Measurements from ENCODE around the gene HIVEP3.

Gene HIVEP3

GRCh38 chr1:41780322-41780721 lies 138.4 kb downstream of the HIVEP3 start:
- no peak overlapping the region for H3K4me2 ChIP-seq (ENCODE audit: low read length)
- no peak overlapping the region for H3K4ac ChIP-seq (ENCODE audit: low read depth, low read length)
- no peak overlapping the region for H2BK5ac ChIP-seq (ENCODE audit: low read length)
- no peaks in the 10 kb centered on the region for H3K79me2 ChIP-seq (ENCODE audit: control insufficient read depth, insufficient read depth, low read length)
- H2AK5ac ChIP-seq (ENCODE audit: low read length) = no peak overlapping the region
- no peak overlapping the region for H3K18ac ChIP-seq (ENCODE audit: low read length)
- H3K23ac ChIP-seq (ENCODE audit: low read length) = no peak overlapping the region
- H4K5ac ChIP-seq (ENCODE audit: low read length) = no peak overlapping the region
- H2BK120ac ChIP-seq (ENCODE audit: low read depth, low read length) = no peak overlapping the region
- no peak for DNase-seq
- H3K27me3 ChIP-seq (ENCODE audit: insufficient read depth, low read length, poor library complexity) = no peaks in the 10 kb centered on the region
- no peak overlapping the region for H3K27ac ChIP-seq (ENCODE audit: low read depth, low read length)
- H3K79me1 ChIP-seq (ENCODE audit: low read length) = no peaks in the 10 kb centered on the region
- H3K9ac ChIP-seq (ENCODE audit: low read length) = no peak overlapping the region
- H3K4me3 ChIP-seq (ENCODE audit: low read length) = no peak overlapping the region
- no peak overlapping the region for H2BK15ac ChIP-seq (replicated peaks; ENCODE audit: low read depth)
- no peak overlapping the region for H4K8ac ChIP-seq (ENCODE audit: low read depth, low read length)
- H3K4me1 ChIP-seq (ENCODE audit: control insufficient read depth, low read depth, low read length) = no peaks in the 10 kb centered on the region
- H3K36me3 ChIP-seq (ENCODE audit: control insufficient read depth, insufficient read depth, low read length) = no peaks in the 10 kb centered on the region
- no CpG with 5 or more reads among the region's 2 CpGs for WGBS (ENCODE audit: extremely low coverage, insufficient coverage, low lambda C conversion rate)
- H3K56ac ChIP-seq (ENCODE audit: low read length) = no peak overlapping the region

- Histone ChIP-seq H3K23ac (ENCODE audit: low read length) (no peak overlapping the region), H2BK120ac (ENCODE audit: low read depth, low read length) (no peak overlapping the region), H3K27me3 (ENCODE audit: insufficient read depth, low read length, poor library complexity) (no peaks in the 10 kb centered on the region), H4K5ac (ENCODE audit: low read length) (no peak overlapping the region), H3K56ac (ENCODE audit: low read length) (no peak overlapping the region), H3K4me3 (ENCODE audit: low read length) (no peak overlapping the region), H2AK5ac (ENCODE audit: low read length) (no peak overlapping the region), H2BK15ac (replicated peaks; ENCODE audit: low read depth) (no peak overlapping the region), H3K9ac (ENCODE audit: low read length) (no peak overlapping the region), H3K27ac (ENCODE audit: low read depth, low read length) (no peak overlapping the region), H3K4me2 (ENCODE audit: low read length) (no peak overlapping the region), H2BK5ac (ENCODE audit: low read length) (no peak overlapping the region), H3K36me3 (ENCODE audit: control insufficient read depth, insufficient read depth, low read length) (no peaks in the 10 kb centered on the region), H3K79me2 (ENCODE audit: control insufficient read depth, insufficient read depth, low read length) (no peaks in the 10 kb centered on the region), H4K8ac (ENCODE audit: low read depth, low read length) (no peak overlapping the region), H3K18ac (ENCODE audit: low read length) (no peak overlapping the region), H3K4me1 (ENCODE audit: control insufficient read depth, low read depth, low read length) (no peaks in the 10 kb centered on the region), H3K79me1 (ENCODE audit: low read length) (no peaks in the 10 kb centered on the region), H3K4ac (ENCODE audit: low read depth, low read length) (no peak overlapping the region)
- WGBS (ENCODE audit: extremely low coverage, insufficient coverage, low lambda C conversion rate) = no CpG with 5 or more reads among the region's 6 CpGs
- DNase-seq = no peak
These were observed 139.4 kb downstream of the HIVEP3 start for GRCh38 chr1:41779360-41779759.

- H3K27me3 ChIP-seq (ENCODE audit: insufficient read depth, low read length, poor library complexity) = no peaks in the 10 kb centered on the region
- no peak overlapping the region for H3K27ac ChIP-seq (ENCODE audit: low read depth, low read length)
- no peak overlapping the region for H3K4me3 ChIP-seq (ENCODE audit: low read length)
- no peak overlapping the region for H3K23ac ChIP-seq (ENCODE audit: low read length)
- WGBS (ENCODE audit: extremely low coverage, insufficient coverage, low lambda C conversion rate) = no CpG with 5 or more reads among the region's 10 CpGs
- no peaks in the 10 kb centered on the region for H3K36me3 ChIP-seq (ENCODE audit: control insufficient read depth, insufficient read depth, low read length)
- no peak overlapping the region for H2BK15ac ChIP-seq (replicated peaks; ENCODE audit: low read depth)
- H3K9ac ChIP-seq (ENCODE audit: low read length) = no peak overlapping the region
- no peak overlapping the region for H2BK5ac ChIP-seq (ENCODE audit: low read length)
- H4K8ac ChIP-seq (ENCODE audit: low read depth, low read length) = no peak overlapping the region
- no peak overlapping the region for H2AK5ac ChIP-seq (ENCODE audit: low read length)
- no peak overlapping the region for H4K5ac ChIP-seq (ENCODE audit: low read length)
- H3K4me1 ChIP-seq (ENCODE audit: control insufficient read depth, low read depth, low read length) = no peaks in the 10 kb centered on the region
- H3K79me2 ChIP-seq (ENCODE audit: control insufficient read depth, insufficient read depth, low read length) = no peaks in the 10 kb centered on the region
- no peak overlapping the region for H3K18ac ChIP-seq (ENCODE audit: low read length)
- H3K4me2 ChIP-seq (ENCODE audit: low read length) = no peak overlapping the region
- DNase-seq = no peak
- H3K79me1 ChIP-seq (ENCODE audit: low read length) = no peaks in the 10 kb centered on the region
- no peak overlapping the region for H3K4ac ChIP-seq (ENCODE audit: low read depth, low read length)
- no peak overlapping the region for H3K56ac ChIP-seq (ENCODE audit: low read length)
- H2BK120ac ChIP-seq (ENCODE audit: low read depth, low read length) = no peak overlapping the region
These were observed 141.0 kb downstream of the HIVEP3 start for GRCh38 chr1:41777695-41778094.

- no peak for DNase-seq
- WGBS (ENCODE audit: extremely low coverage, insufficient coverage, low lambda C conversion rate) = no CpG with 5 or more reads among the region's 8 CpGs
- Histone ChIP-seq H2BK15ac (replicated peaks; ENCODE audit: low read depth) (no peak overlapping the region), H4K5ac (ENCODE audit: low read length) (no peak overlapping the region), H2AK5ac (ENCODE audit: low read length) (no peak overlapping the region), H3K27me3 (ENCODE audit: insufficient read depth, low read length, poor library complexity) (no peaks in the 10 kb centered on the region), H3K4ac (ENCODE audit: low read depth, low read length) (no peak overlapping the region), H2BK120ac (ENCODE audit: low read depth, low read length) (no peak overlapping the region), H3K23ac (ENCODE audit: low read length) (no peak overlapping the region), H3K4me3 (ENCODE audit: low read length) (no peak overlapping the region), H3K56ac (ENCODE audit: low read length) (no peak overlapping the region), H3K9ac (ENCODE audit: low read length) (no peak overlapping the region), H4K8ac (ENCODE audit: low read depth, low read length) (no peak overlapping the region), H2BK5ac (ENCODE audit: low read length) (no peak overlapping the region), H3K79me1 (ENCODE audit: low read length) (no peaks in the 10 kb centered on the region), H3K79me2 (ENCODE audit: control insufficient read depth, insufficient read depth, low read length) (no peaks in the 10 kb centered on the region), H3K4me2 (ENCODE audit: low read length) (no peak overlapping the region), H3K27ac (ENCODE audit: low read depth, low read length) (no peak overlapping the region), H3K36me3 (ENCODE audit: control insufficient read depth, insufficient read depth, low read length) (no peaks in the 10 kb centered on the region), H3K18ac (ENCODE audit: low read length) (no peak overlapping the region), H3K4me1 (ENCODE audit: control insufficient read depth, low read depth, low read length) (no peaks in the 10 kb centered on the region)
These were observed 141.8 kb downstream of the HIVEP3 start for GRCh38 chr1:41776891-41777441.

GRCh38 chr1:41775956-41776585 lies 142.7 kb downstream of the HIVEP3 start:
- H3K4me1 ChIP-seq (ENCODE audit: control insufficient read depth, low read depth, low read length) = no peaks in the 10 kb centered on the region
- no peak overlapping the region for H4K8ac ChIP-seq (ENCODE audit: low read depth, low read length)
- no peak overlapping the region for H3K4me3 ChIP-seq (ENCODE audit: low read length)
- no peak overlapping the region for H2BK120ac ChIP-seq (ENCODE audit: low read depth, low read length)
- H3K27ac ChIP-seq (ENCODE audit: low read depth, low read length) = no peak overlapping the region
- no peak overlapping the region for H3K4ac ChIP-seq (ENCODE audit: low read depth, low read length)
- WGBS (ENCODE audit: extremely low coverage, insufficient coverage, low lambda C conversion rate) = no CpG with 5 or more reads among the region's 6 CpGs
- H3K56ac ChIP-seq (ENCODE audit: low read length) = no peak overlapping the region
- no peak overlapping the region for H4K5ac ChIP-seq (ENCODE audit: low read length)
- no peak overlapping the region for H3K23ac ChIP-seq (ENCODE audit: low read length)
- H3K79me2 ChIP-seq (ENCODE audit: control insufficient read depth, insufficient read depth, low read length) = no peaks in the 10 kb centered on the region
- no peaks in the 10 kb centered on the region for H3K27me3 ChIP-seq (ENCODE audit: insufficient read depth, low read length, poor library complexity)
- H2BK15ac ChIP-seq (replicated peaks; ENCODE audit: low read depth) = no peak overlapping the region
- DNase-seq = no peak
- no peak overlapping the region for H2BK5ac ChIP-seq (ENCODE audit: low read length)
- no peaks in the 10 kb centered on the region for H3K79me1 ChIP-seq (ENCODE audit: low read length)
- H3K18ac ChIP-seq (ENCODE audit: low read length) = no peak overlapping the region
- H3K36me3 ChIP-seq (ENCODE audit: control insufficient read depth, insufficient read depth, low read length) = no peaks in the 10 kb centered on the region
- H3K4me2 ChIP-seq (ENCODE audit: low read length) = no peak overlapping the region
- no peak overlapping the region for H3K9ac ChIP-seq (ENCODE audit: low read length)
- H2AK5ac ChIP-seq (ENCODE audit: low read length) = no peak overlapping the region

- no peak for DNase-seq
- Histone ChIP-seq H3K27ac (ENCODE audit: low read depth, low read length) (no peak overlapping the region), H3K56ac (ENCODE audit: low read length) (no peak overlapping the region), H3K4me2 (ENCODE audit: low read length) (no peak overlapping the region), H4K8ac (ENCODE audit: low read depth, low read length) (no peak overlapping the region), H3K4me3 (ENCODE audit: low read length) (no peak overlapping the region), H4K5ac (ENCODE audit: low read length) (no peak overlapping the region), H3K79me2 (ENCODE audit: control insufficient read depth, insufficient read depth, low read length) (no peaks in the 10 kb centered on the region), H3K4me1 (ENCODE audit: control insufficient read depth, low read depth, low read length) (no peaks in the 10 kb centered on the region), H3K9ac (ENCODE audit: low read length) (no peak overlapping the region), H3K4ac (ENCODE audit: low read depth, low read length) (no peak overlapping the region), H3K27me3 (ENCODE audit: insufficient read depth, low read length, poor library complexity) (no peaks in the 10 kb centered on the region), H3K36me3 (ENCODE audit: control insufficient read depth, insufficient read depth, low read length) (no peaks in the 10 kb centered on the region), H2BK120ac (ENCODE audit: low read depth, low read length) (no peak overlapping the region), H2BK15ac (replicated peaks; ENCODE audit: low read depth) (no peak overlapping the region), H3K18ac (ENCODE audit: low read length) (no peak overlapping the region), H2AK5ac (ENCODE audit: low read length) (no peak overlapping the region), H2BK5ac (ENCODE audit: low read length) (no peak overlapping the region), H3K23ac (ENCODE audit: low read length) (no peak overlapping the region), H3K79me1 (ENCODE audit: low read length) (no peaks in the 10 kb centered on the region)
- WGBS (ENCODE audit: extremely low coverage, insufficient coverage, low lambda C conversion rate) = no CpG with 5 or more reads among the region's 2 CpGs
These were observed 144.2 kb downstream of the HIVEP3 start for GRCh38 chr1:41774471-41774990.
